ENCODE results near the gene PIK3AP1.
"Not testable (repeated sequence)": the region's sequence is repeated elsewhere in the genome, so short reads cannot be mapped to it uniquely, and the experiment has no call there.

The PIK3AP1 gene

DNA sequence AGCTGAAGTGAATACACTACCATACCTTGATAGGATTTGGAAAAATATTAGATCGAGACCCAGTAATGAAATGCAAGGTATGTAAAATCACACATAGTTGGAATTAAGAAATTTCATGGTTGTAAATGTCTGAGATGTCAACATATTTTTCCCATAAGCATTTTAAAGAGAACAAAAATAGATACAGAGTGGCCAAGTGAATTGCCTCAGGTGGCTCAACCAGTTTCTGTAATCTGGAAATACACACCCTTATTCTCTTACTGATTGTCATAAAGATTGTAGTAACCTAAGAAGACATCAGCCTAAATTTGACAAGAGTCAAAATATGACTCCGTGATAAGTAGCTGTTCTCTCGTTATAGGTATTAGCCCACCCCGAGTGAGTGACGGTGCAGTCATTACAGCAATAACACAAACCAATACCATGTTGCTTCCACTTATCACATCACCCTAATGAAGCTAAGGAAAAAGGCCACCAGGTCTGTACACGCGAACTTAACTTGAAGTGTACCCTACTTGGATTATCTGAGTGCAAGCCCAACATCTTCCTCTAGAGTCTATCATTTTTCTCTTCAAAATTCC is 23.4 kb downstream of the PIK3AP1 start:
- no peak for DNase-seq (ENCODE audit: low read depth)

- no peak for DNase-seq (ENCODE audit: low read depth)
Observed at GRCh38 chr10:96695975-96696634, 24.2 kb downstream of the PIK3AP1 start.

- DNase-seq (ENCODE audit: low read depth): no peak
Observed at GRCh38 chr10:96695366-96695765, 24.9 kb downstream of the PIK3AP1 start.

- no peak for DNase-seq (ENCODE audit: low read depth)
Observed at GRCh38 chr10:96693431-96693830, 26.9 kb downstream of the PIK3AP1 start.

DNA sequence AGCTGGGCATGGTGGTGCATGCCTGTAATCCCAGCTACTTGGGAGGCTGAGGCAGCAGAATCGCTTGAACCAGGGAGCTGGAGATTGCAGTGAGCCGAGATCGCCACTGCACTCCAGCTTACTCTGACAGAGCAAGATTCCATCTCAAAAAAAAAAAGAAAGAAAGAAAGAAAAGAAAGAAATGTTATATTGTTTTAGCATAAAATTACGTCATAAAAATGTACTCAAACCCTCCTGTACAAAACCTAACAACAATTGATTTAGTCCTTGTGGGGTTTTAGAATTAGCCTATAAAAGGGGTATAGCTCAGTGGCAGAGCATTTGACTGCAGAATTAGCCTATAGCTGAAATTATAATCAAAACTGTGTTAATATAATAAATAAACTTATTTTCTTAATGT is 27.9 kb downstream of the PIK3AP1 start:
- no peak for DNase-seq (ENCODE audit: low read depth)

- DNase-seq (ENCODE audit: low read depth): peak; percentile 17
Observed at GRCh38 chr10:96691761-96692160, 28.6 kb downstream of the PIK3AP1 start.

GRCh38 chr10:96690755-96691730 is 29.3 kb downstream of the PIK3AP1 start:
- peak; percentile 21 for DNase-seq (ENCODE audit: low read depth)

DNA sequence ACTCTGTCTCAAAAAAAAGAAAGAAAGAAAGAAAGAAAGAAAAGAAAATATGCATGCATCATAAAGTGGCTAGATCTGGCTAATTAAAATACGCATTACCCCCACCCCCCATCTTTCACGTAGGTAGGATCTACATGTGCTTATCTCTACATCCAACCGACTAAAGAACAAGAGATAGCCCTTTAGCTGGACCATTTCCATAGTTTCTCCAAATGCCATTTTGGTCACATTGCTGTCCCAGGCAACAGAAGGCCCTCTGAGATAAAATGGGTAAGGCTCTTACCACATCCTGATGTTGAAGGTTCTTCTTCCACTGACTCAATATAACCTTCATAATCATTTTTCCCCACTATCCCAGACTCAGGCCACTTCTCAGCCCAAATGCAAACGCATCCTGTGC is 31.5 kb downstream of the PIK3AP1 start:
- no peak for DNase-seq (ENCODE audit: low read depth)

DNA sequence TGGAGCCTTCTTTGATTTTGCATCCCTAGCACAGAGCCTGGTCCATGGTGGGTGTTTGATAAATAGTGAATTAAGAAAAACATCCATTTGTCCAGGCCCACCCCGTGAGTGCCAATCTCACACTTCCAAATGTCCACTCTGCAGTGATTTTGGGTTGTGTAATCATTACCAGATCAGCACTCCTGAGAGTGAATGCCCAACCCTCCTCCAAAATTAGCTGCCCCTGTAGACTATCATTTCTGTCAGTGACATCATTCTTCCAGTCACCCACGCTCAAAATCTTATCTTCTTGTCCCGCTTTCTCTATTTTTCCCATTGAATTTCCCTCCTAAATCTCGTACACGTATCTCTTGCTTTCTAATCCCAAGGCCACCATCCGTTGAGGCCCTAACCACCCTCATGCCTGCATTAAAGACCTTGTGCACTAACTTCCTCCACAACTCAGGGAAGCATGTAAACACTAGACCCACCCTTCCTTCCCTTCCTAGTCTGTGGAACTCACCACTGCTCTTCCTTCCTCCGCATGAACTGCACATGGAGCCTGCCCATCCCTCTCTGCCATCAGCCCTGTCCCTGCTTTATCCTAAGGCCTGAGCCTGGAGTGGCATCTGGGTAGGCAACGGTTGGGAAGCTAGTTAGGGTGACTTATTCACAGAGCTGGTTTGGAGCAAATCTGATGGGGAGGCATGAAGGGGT is 32.8 kb downstream of the PIK3AP1 start:
- DNase-seq (ENCODE audit: low read depth): no peak

- DNase-seq (ENCODE audit: low read depth): no peak
Observed at GRCh38 chr10:96686514-96686913, 33.8 kb downstream of the PIK3AP1 start.

DNA sequence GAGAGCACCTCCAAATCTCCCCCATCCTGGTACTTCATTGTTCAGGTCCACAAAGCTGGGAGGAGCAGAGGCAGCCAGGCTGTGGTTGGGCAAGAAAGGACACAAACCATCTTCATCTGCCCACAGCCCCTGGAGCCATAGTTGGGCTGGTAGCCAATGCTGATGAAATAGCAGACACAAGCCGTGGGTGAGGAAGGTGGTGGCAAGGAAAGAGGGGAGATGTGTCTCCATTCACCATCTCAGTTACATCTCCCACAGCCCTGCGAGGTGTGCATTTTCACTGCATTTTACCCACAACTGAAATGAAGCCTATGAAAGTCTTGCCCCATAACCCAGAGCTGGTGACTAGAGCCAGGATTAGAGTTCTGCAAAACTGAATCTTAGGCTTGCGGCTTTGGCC is 35.0 kb downstream of the PIK3AP1 start:
- DNase-seq (ENCODE audit: low read depth): no peak

DNA sequence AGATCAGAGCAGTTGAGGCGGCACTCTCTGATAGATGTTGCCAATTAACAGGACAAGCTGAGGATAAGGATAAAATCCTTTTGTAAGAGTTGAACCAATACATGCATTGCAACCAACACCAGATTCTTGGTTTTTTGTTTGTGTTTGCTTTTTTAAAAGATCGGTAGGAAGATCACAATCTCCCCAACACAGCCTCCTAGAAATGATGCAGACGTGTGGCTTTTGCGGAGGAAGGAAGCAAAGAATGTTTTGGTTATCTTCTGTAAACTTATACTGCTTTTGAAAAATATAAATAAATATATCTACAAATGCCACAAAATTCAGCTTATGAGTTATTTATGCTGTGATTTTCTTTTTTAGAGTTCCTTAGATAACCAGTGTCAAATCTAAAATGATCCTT is 35.5 kb downstream of the PIK3AP1 start:
- no peak for DNase-seq (ENCODE audit: low read depth)

- DNase-seq (ENCODE audit: low read depth): no peak
Observed at GRCh38 chr10:96683710-96684109, 36.6 kb downstream of the PIK3AP1 start.

DNA sequence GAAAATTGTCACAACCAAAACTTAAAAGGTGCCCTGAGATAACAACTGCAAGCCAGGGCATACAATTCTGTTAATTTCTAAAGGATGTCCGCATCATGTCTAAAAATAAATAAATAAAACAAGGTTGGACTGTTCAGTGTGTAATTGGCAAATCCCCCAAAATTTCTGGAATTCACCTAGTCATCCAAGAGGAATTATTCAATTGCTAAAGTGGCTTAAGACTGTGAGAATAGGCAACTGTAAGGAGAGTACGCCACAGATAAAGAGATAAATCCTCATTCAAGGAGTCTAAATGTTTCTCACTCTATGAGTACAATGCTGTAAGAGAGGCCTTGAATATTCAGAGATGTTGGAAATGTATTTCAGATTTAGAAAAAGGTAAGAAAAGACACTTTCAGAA is 37.2 kb downstream of the PIK3AP1 start:
- peak; percentile 79 for DNase-seq (ENCODE audit: low read depth)

- DNase-seq (ENCODE audit: low read depth): no peak
Observed at GRCh38 chr10:96681524-96681923, 38.8 kb downstream of the PIK3AP1 start.

- not testable (repeated sequence) for DNase-seq (ENCODE audit: low read depth)
Observed at GRCh38 chr10:96680463-96680862, 39.9 kb downstream of the PIK3AP1 start.

DNA sequence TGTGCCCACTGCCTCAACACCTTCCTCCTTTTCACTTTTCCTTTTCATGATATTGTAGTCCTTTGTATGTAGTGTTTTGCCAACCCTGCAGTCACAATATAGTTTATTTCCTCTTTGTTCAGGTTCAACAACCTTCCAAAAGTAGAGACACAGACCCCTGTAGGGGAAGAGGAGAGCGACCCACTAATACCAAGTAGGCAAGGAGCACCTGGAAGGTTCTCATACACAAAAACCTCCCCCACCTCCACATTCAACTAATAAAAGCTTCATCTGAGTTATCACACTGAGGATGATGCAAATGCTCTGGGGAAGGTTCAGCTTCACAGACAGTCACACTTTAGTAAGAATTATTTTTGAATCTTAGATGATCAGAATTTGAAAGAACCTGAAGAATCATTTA is 41.6 kb downstream of the PIK3AP1 start:
- DNase-seq (ENCODE audit: low read depth): no peak

DNA sequence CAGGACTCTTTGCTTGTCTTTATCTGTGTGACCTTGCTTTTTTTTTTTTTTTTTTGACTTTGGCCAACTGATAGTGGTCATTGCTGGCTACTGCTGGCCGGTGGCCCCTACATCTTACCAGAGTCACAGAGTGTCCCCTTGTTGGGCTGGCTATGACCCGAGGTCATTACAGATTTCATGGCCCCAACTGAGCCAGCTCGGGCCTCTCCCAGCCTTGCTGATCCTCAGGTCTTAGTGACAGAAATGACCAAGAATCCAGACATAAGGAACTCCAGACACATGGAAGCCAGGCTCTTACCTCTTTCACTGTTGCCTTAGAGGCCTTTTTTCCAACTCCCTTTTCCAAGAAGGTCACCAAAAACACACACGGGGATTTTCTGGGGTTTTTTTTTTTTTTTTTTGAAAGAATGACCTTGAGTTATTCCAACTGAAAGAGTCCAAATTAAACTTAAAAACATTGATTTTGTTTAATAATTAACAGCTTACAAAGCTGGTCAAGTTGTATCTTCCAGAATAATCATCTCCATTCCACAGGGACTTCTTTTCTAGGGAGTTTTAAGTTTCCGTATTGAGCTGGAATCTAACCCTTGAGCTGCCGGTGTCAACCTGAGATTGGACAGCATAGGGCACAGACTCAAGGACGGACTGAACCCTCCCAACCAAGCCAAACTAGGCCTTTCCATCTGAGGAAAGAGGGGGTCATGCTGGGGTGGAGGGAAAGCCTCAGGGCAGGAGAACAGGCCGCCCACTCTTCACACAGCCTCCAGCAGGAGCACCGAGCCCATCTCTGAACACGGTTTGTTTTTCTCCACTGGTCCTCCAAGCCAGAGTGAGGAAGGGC is 43.8 kb downstream of the PIK3AP1 start:
- DNase-seq (ENCODE audit: low read depth): no peak

DNA sequence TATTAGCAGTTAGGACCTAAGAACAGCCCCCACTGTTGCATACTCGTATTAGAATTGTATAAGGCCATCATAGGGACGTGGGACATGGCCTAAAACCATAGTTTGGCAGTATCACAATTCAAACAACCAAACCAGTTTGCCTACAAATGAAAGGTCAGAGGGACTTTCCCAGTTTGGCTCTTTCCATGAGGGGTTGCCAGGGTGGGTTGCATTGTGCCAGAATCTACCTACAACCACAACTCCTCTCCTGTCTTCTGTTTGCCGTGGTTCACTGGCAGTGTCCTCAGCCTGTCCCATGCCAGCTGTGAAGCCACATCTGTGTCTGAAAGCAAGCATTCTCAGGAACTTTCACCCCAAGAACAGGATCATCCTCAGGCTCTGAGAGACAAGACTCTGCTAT is 44.5 kb downstream of the PIK3AP1 start:
- DNase-seq (ENCODE audit: low read depth): no peak

DNA sequence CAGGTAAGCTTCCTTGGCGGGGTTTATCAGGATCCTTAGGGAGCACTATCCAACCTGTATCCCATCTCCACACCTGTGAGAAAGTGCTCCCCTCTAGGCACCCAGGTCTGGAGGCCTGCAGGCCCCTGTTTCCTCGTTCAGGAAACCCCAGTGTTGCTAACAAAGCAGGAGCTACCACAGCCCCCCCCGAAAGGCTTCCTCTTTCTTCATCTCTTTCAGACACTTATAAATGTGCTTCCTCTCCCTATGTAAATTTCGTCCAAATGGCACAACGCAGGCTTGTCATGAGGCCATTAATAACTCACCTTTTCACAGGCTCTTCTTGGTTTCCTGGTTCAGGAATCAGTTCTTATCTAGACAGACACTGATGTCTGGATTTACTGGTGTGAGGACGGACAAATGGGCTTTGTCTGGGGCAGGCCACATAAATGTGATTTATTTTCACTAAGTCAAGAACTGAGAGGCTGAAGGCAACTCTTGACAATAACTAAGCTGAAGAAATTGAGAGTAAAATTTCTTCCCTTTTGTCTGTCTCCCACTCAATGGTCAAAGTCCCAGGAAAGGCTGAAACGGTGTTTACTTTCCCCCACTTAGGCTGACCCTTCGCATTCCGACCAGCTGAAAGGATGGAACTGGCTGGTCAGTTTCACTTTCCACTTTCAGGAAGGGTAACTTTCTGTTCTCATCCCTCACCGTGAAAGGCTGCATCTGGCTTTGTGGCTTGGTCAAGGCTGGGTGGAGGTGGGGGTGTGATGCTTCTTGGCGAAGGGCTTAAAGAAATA is 46.8 kb downstream of the PIK3AP1 start:
- DNase-seq (ENCODE audit: low read depth): no peak

Data from GM04503 (cell line).